Cardiac fibroblast (primary cell): ENCODE data around the gene ZBTB7C.

Experiments
- DNase-seq, 2 donors: peaks; one replicate each; pipeline versions ENCODE4 v3.0.0 to v3.0.0-alpha.2; 2010; ENCODE audit warnings: low read depth in 2 of 2
- H3K4me3 ChIP-seq, 2 donors: replicated peaks in 1 of 2; 1 replicate in 1 of 2; 2 replicates in 1 of 2; pipeline ENCODE4 v1.5.1; 2011; ENCODE audit warnings: low read depth in 2 of 2, low read length in 2 of 2, mild to moderate bottlenecking in 2 of 2, moderate library complexity in 1 of 2
- TF ChIP-seq, protein P1 (sequence below): IDR thresholded peaks from one replicate; pipeline ENCODE4 v1.5.1; 2011; ENCODE audit warnings: low read depth, mild to moderate bottlenecking, low read length, inconsistent platforms

Gene ZBTB7C

DNA sequence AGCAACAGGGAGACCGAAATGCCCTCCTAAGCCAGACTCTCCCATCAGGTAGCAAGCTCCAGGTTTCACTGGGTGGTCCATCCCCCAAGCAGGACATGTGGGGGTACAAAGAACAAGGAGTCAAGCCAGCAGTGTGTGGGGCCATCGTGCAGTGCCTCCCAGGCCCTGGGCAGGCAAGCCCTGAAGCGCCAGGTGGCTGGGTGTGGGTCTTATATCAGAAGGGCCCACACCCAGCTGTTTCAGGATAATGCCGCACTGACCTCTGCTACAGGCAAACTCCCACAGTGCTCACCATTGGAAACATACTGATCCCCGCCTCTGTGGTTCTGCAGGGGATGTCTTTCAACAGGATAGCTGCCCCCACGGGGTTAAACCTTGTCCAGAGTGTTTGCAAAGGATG lies 304.5 kb downstream of the ZBTB7C start:
- DNase-seq, result no peak
- no peak overlapping the region for H3K4me3 ChIP-seq
- TF ChIP-seq, protein P1, sequence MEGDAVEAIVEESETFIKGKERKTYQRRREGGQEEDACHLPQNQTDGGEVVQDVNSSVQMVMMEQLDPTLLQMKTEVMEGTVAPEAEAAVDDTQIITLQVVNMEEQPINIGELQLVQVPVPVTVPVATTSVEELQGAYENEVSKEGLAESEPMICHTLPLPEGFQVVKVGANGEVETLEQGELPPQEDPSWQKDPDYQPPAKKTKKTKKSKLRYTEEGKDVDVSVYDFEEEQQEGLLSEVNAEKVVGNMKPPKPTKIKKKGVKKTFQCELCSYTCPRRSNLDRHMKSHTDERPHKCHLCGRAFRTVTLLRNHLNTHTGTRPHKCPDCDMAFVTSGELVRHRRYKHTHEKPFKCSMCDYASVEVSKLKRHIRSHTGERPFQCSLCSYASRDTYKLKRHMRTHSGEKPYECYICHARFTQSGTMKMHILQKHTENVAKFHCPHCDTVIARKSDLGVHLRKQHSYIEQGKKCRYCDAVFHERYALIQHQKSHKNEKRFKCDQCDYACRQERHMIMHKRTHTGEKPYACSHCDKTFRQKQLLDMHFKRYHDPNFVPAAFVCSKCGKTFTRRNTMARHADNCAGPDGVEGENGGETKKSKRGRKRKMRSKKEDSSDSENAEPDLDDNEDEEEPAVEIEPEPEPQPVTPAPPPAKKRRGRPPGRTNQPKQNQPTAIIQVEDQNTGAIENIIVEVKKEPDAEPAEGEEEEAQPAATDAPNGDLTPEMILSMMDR, result no peak

DNA sequence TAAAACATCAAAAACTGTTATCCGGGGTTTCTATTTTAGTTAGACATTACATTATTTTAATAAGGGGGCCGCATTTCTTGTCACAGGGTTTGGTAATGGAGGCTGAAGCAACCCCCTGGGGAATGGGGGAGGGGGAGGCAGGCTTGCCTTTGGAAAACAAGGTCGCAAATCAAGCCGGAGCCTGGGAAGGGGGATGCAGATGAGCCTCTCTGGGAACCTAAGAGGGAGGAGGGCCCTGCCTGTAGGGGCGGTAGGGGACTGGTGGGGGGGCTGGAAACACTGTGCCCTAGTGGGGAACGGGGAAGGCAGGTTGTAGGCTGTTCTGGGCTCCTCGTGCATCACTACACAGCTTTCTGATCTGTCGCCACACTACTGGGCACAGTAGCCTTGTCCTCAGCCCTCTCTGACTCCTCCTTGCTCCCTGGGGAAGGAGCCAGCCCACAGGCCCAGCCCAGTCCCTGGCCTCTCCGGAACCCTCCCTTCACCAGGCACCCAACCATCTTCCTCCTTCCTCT lies 308.5 kb downstream of the ZBTB7C start:
- TF ChIP-seq, protein P1, result no peak
- no peak overlapping the region for H3K4me3 ChIP-seq
- no peak for DNase-seq

DNA sequence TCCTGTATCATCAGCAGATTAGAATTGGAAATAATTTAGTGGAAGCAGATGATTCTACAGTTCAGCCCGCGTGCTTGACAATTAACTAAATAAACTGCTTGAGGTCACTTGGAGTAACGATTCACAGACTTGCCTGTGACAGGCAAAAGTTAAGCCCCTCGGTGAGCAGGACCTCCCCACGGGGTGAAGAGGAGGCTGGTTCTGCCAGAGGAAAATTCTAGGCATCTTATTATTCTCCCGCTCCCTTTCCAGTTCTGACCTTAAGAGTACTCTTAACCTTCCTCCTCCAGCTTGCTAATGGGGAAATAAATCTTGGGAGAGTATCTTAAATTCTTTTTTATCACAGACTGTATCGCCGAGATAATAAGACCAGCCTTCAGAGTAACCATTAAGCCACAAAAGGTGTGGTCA lies 309.0 kb downstream of the ZBTB7C start:
- no peak overlapping the region for H3K4me3 ChIP-seq
- TF ChIP-seq, protein P1, result no peak
- no peak for DNase-seq

DNA sequence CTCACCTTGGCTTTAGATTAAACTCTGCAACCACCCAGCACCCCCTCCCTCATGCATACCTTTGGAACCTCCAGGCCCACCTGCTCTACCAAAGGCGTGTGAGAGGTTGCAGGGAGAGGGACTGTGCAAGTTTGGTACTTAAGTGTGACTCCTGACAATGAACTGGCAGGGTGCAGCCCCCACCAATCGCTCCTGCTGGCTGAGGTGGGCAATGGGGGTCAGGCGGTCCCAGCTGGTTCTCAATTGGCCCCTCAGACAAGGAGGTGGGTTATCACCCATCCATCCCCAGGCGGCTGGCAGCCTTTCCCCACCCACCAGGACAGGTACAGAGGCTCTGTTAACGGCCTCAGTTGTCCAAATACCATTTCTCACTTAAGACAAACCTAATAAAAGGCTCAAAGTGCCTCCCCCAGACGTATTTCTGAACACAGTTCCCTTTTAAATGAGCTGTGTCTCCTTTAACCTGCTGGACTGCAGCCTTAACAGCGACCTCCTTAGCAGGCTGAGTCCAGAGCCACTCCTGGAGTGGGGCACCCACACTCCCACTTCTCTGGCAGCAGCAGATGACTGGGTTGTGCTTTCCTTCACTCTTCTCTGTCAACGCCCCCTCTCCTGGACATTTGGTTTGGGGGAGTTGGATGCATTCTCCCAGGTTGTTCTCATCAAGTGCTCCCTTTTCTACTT lies 309.6 kb downstream of the ZBTB7C start:
- DNase-seq, result no peak
- TF ChIP-seq, protein P1, result no peak
- H3K4me3 ChIP-seq, result no peak overlapping the region

DNA sequence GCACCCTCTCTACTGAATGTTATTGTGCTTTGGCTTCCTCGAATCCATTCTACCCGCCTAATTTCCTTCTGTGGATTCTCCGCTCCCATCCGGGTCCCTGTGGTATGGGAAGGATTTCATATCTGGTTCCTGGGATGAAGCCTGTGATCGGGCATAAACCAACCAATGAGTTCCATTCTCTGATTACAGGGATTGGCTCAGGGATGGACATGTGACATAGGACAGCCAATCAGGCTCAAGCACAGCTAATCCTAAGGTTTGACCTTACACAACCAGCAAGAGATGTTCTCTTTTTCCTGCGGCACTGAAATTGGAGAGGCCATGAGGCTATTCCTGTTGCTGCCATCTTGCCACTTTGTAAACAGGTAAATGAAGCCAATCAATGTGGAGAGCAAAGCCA lies 310.6 kb downstream of the ZBTB7C start:
- TF ChIP-seq, protein P1, result no peak
- no peak overlapping the region for H3K4me3 ChIP-seq
- peak in 1 of 2 donors; percentile 65 for DNase-seq

DNA sequence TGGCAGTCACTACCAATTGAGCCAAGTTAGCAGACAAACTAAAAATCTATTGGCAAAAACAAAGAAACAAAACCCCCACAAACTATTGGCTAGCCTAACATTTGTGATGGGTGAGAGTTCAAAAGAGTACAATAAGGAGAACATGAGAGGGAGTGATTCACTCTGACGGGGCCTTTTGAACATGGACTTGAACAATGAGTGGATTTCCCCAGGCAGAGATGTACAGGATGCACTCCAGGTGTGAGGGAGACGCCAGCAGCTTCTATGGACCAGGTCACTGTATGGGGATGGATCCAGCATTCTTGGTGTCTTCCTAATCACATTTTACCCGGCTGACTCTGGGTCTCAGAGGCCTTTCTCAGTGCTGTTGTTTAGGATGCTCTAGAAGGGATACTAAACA lies 311.2 kb downstream of the ZBTB7C start:
- TF ChIP-seq, protein P1, result no peak
- DNase-seq, result peak in 1 of 2 donors; percentile 85
- no peak overlapping the region for H3K4me3 ChIP-seq
